GM12878 (cell line): Measurements from ENCODE around the gene XIRP1. TPM values are rescaled to one million over a fixed set of nuclear protein-coding genes. Genes with fewer than 3 reads are reported as not detected.

Experiments used
- ATAC-seq: fragments of 200-7000 bp; cut with Tn5 transposase; 3 replicates; pipeline ENCODE4 v1.9.1; 2020; ENCODE audit warnings: mild to moderate bottlenecking, moderate library complexity
- BruUV-seq: library from RNA; stranded (reverse); fragments of 400-500 nt; replicated peaks from 2 replicates; lab custom pipeline; 2021; lab: Mats Ljungman, UMichigan
- CTCF ChIA-PET: fragments of 300-600 bp; sonication (Branson Sonifier 250); formaldehyde crosslinking; extraction: SDS; loops from one replicate; lab custom pipeline; 2021; ENCODE audit warnings: inconsistent platforms; lab: Yijun Ruan, JAX
- POLR2A ChIA-PET: fragments of 350-600 bp; formaldehyde crosslinking; extraction: SDS; loops from one replicate; lab custom pipeline; 2021; ENCODE audit warnings: inconsistent platforms; lab: Charles Lee
- RAD21 ChIA-PET: fragments of 300-600 bp; sonication (Branson Sonifier 250); formaldehyde crosslinking; loops from one replicate; lab custom pipeline; 2023; ENCODE audit warnings: antibody characterized with exemption; ENCODE audit not compliant: unreplicated experiment; lab: Charles Lee
- SMC1A ChIA-PET: fragments of 300-600 bp; sonication (Branson Sonifier 250); formaldehyde crosslinking; loops from one replicate; lab custom pipeline; 2023; ENCODE audit not compliant: unreplicated experiment, uncharacterized antibody; lab: Charles Lee
- DNase-seq: peaks from one replicate; pipeline ENCODE4 v3.0.0-alpha.2; 2011; ENCODE audit warnings: low read depth, low spot score
- FAIRE-seq: peaks from 3 replicates; lab custom pipeline; 2011; peaks lifted over from hg19 to GRCh38; lab: Jason Lieb, UNC
- H2AFZ ChIP-seq: 2 replicates; pipeline ENCODE4 v1.6.0; 2011; ENCODE audit warnings: low read depth, low read length, control low read depth; ENCODE audit not compliant: control insufficient read depth
- H3K27ac ChIP-seq: 2 replicates; pipeline ENCODE4 v1.5.1; 2011; ENCODE audit warnings: control low read depth; ENCODE audit not compliant: control insufficient read depth, insufficient read depth
- H3K27me3 ChIP-seq, 2 experiments: replicated peaks in 1 of 2; 2 replicates each; pipeline versions ENCODE4 v1.6.0 to v1.6.1; 2011; ENCODE audit warnings: low read length in 1 of 2; ENCODE audit not compliant: control insufficient read depth in 2 of 2, insufficient read depth in 2 of 2
- H3K36me3 ChIP-seq, 2 experiments: 2 replicates each; pipeline ENCODE4 v1.5.1; 2011; ENCODE audit warnings: low read length in 1 of 2; ENCODE audit not compliant: control insufficient read depth in 2 of 2, insufficient read depth in 2 of 2
- H3K4me1 ChIP-seq: 2 replicates; pipeline ENCODE4 v1.6.1; 2011; ENCODE audit warnings: mild to moderate bottlenecking, low read length, moderate library complexity, mixed read lengths; ENCODE audit not compliant: control insufficient read depth, insufficient read depth
- H3K4me2 ChIP-seq: 2 replicates; pipeline ENCODE4 v1.6.0; 2011; ENCODE audit warnings: control low read depth; ENCODE audit not compliant: control insufficient read depth, insufficient read depth
- H3K4me3 ChIP-seq: fragments of 200-600 bp; sonication (generic); 2 replicates; pipeline ENCODE4 v1.5.1; 2016
- H3K79me2 ChIP-seq: 2 replicates; pipeline ENCODE4 v1.6.0; 2011; ENCODE audit warnings: low read length; ENCODE audit not compliant: control insufficient read depth, insufficient read depth
- H3K9ac ChIP-seq: 2 replicates; pipeline ENCODE4 v1.8.0; 2011; ENCODE audit warnings: low read length, control low read depth, mixed read lengths; ENCODE audit not compliant: control insufficient read depth, insufficient read depth
- H3K9me3 ChIP-seq: replicated peaks from 3 replicates; pipeline ENCODE4 v1.5.1; 2011; ENCODE audit warnings: mild to moderate bottlenecking, low read length; ENCODE audit not compliant: control insufficient read depth, insufficient read depth
- H4K20me1 ChIP-seq: 2 replicates; pipeline ENCODE4 v1.6.0; 2011; ENCODE audit not compliant: control insufficient read depth, insufficient read depth
- EED ChIP-seq: sonication (generic); IDR thresholded peaks from 2 replicates; pipeline ENCODE4 v1.6.1; 2016; ENCODE audit warnings: antibody characterized with exemption, low read depth
- IKZF1 ChIP-seq: fragments of 450-650 bp; conservative IDR thresholded peaks from 2 replicates; pipeline ENCODE4 v1.6.1; 2017; ENCODE audit warnings: antibody characterized with exemption, mild to moderate bottlenecking
- NFYA ChIP-seq: IDR thresholded peaks from 2 replicates; pipeline ENCODE4 v1.6.1; 2011; ENCODE audit warnings: low read depth, mild to moderate bottlenecking, low read length, improper control_type of control experiment, borderline replicate concordance
- RELA ChIP-seq: fragments of 450-650 bp; IDR thresholded peaks from 2 replicates; pipeline ENCODE4 v1.8.0; 2014; ENCODE audit warnings: borderline replicate concordance; ENCODE audit not compliant: partially characterized antibody
- STAT1 ChIP-seq: fragments of 450-650 bp; conservative IDR thresholded peaks from 2 replicates; pipeline ENCODE4 v1.6.1; 2014; ENCODE audit warnings: antibody characterized with exemption, mild to moderate bottlenecking
- ZZZ3 ChIP-seq: IDR thresholded peaks from 2 replicates; pipeline ENCODE4 v1.6.1; 2011; ENCODE audit warnings: low read depth; ENCODE audit not compliant: control insufficient read depth, insufficient read length
- WGBS: methylation state at CpG from one replicate; pipeline ENCODE4 v1.1.6; 2016; ENCODE audit warnings: low lambda C conversion rate; ENCODE audit not compliant: insufficient replicate concordance, insufficient coverage; ENCODE audit errors: missing lambda C conversion rate; 5-methylcytosine and 5-hydroxymethylcytosine counted together
- in situ Hi-C: fragments of 300-500 bp; cut with MboI; formaldehyde crosslinking; loops from 9 replicates; pipeline ENCODE4 v1.14.3; 2018; ENCODE audit warnings: mixed read lengths
- intact Hi-C: fragments of 100-400 bp; cut with micrococcal nuclease; formaldehyde crosslinking; loops from one replicate; pipeline ENCODE4 v1.14.2; 2022; ENCODE audit not compliant: unreplicated experiment
- polyA plus RNA-seq, 11 experiments: library from polyadenylated mRNA; depleted of rRNA in 4 of 11; unstranded in 6 of 11; stranded (reverse) in 5 of 11; fragments of >200 nt; fragmentation: Nextera tagmentation in 4 of 11; fragmentation: Illumina TruSeq in 1 of 11; extraction: Ambion mirVana in 4 of 11; extraction: Trizol in 1 of 11; gene quantifications; 1 replicate in 1 of 11; 2 replicates in 10 of 11; pipeline versions ENCODE4 v1.2.1 to v1.2.3, GENCODE V29; 2011 to 2016; ENCODE audit warnings: inconsistent platforms in 2 of 11, missing spikeins in 2 of 11, low read depth in 1 of 11
- total RNA-seq, 4 experiments: library from RNA; depleted of rRNA in 3 of 4; stranded (reverse); fragments of >200 nt in 3 of 4; fragmentation: Illumina TruSeq in 1 of 4; extraction: Trizol in 1 of 4; gene quantifications; 2 replicates each; pipeline versions ENCODE4 v1.2.1 to v1.2.3, GENCODE V29; 2013 to 2021
- TF ChIP-seq, protein P1 (sequence below): fragments of 450-650 bp; IDR thresholded peaks from 2 replicates; pipeline ENCODE4 v1.6.1; 2017; ENCODE audit warnings: antibody characterized with exemption, mild to moderate bottlenecking, moderate library complexity
- TF ChIP-seq, protein P2 (sequence below): fragments of 450-650 bp; IDR thresholded peaks from 2 replicates; pipeline ENCODE4 v1.6.1; 2016; ENCODE audit warnings: mild to moderate bottlenecking
- TF ChIP-seq, protein P3 (sequence below): fragments of 450-650 bp; IDR thresholded peaks from 2 replicates; pipeline ENCODE4 v1.6.1; 2017; ENCODE audit warnings: mild to moderate bottlenecking, low read depth, inconsistent platforms; ENCODE audit not compliant: poor library complexity, severe bottlenecking

XIRP1 gene
- total and polyA plus RNA-seq, 10 of the 15 experiments (the other 5 are each of a cell fraction or from before 2014, with no cell fraction given): 0.03 to 0.38 (median 0.08) TPM; not detected in 1

DNA sequence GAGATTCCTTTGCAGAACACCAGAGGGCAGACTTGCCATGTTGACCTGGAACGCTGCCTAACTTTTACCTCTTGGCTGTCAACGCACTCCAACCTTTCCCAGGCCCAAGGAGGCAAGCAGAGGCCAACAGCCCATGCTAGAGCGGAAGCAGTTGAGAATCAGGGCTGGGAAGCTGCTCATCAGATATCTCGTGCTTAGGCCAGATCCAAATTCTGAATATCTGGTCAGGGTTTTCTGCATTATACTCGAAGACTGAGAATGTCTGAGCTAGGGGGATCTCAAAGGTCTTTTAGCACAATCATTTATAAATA, 2.5 kb downstream of the XIRP1 start (continued):
- TF ChIP-seq IKZF1: 0 out of 2 replicates have a peak, but pooled peaks have one; percentile 25

DNA sequence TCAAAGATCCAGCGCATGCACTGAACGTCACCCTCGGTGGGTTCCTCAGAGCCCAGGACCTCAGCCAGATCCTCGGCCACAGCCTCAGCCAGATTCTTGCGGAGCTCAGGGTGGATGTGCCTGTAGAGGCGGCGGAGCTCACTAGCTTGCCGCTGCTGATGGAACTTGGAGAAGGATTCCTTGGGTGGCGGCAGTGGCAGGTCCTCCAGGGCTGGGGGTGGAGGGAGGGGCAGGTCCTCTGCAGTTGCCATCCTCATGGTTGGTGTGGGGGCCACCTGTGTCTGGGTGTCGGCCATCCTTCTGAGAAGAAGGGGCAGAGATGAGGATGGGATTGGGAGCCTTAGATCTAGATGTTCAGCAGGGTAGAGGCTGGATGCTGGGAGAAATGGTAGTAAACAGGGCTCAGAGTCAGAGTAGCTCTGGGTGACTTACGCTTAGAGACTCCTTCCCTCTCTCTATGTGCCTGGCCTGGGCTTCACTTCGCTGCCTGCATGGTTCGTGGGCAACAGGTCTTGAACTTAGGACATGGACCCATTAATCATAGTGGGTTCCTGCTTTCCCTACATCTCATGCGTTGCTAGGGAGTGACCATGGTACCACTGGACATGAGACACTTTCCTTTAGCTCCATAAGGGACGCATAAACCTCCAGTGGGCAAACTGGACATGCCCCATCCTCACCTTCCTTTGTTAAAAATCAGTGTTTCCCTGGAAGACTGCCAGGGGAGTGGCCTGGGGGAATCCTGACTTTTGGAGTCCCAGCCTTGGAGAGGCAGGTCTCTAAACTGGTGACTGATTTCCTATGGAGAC, 3.0 kb downstream of the XIRP1 start:
- DNase-seq: no peak
- Histone ChIP-seq H4K20me1 (no peaks in the 10 kb centered on the region), H3K36me3 (no peaks in the 10 kb centered on the region), H3K4me2 (no peak overlapping the region), H3K9me3 (no peaks in the 10 kb centered on the region), H3K9ac (no peak overlapping the region), H3K4me1 (peaks cover 3% of the 10 kb centered on the region), H3K79me2 (no peaks in the 10 kb centered on the region), H3K4me3 (no peak overlapping the region), H3K27ac (no peak overlapping the region), H3K27me3 (no peaks in the 10 kb centered on the region), H2AFZ (no peak overlapping the region)
- in situ Hi-C loops: loop anchor here (5.0 kb wide), 2 partner anchors 98 to 193 kb away; partner anchors contain the start of gene SLC25A38
- ChIA-PET RAD21 (interaction anchor here (0.8 to 16.9 kb wide), 11 partner anchors 11 to 189 kb away, joined by 3 to 456 read pairs (median 4); no protein-coding TSS in a partner anchor), SMC1A (interaction anchor here (0.8 to 25.3 kb wide), 22 partner anchors 10 to 225 kb away, joined by 3 to 648 read pairs (median 4); partner anchors contain the start of genes CX3CR1, GORASP1 and TTC21A), CTCF (interaction anchor here (0.8 to 15.9 kb wide), 30 partner anchors 10 to 226 kb away, joined by 3 to 756 read pairs (median 6); partner anchors contain the start of genes CX3CR1, GORASP1, RPSA and TTC21A), POLR2A (interaction anchor here (0.9 to 3.2 kb wide), 2 partner anchors 62 to 99 kb away, joined by 3 to 18 read pairs; no protein-coding TSS in a partner anchor)
- FAIRE-seq: no peak
- WGBS: 66% methylated on average over 14 of the region's 15 CpGs
- BruUV-seq: no TSS peak
- intact Hi-C loops: loop anchor here (1.0 kb wide), 2 partner anchors 99 to 189 kb away; no protein-coding TSS in a partner anchor
- peak; percentile 12; the same call in 2 of the 3 replicates for ATAC-seq
- TF ChIP-seq STAT1: 0 out of 2 replicates have a peak, but pooled peaks have one; percentile 31
- no peak for TF ChIP-seq ZZZ3
- no peak for TF ChIP-seq EED
- TF ChIP-seq, protein P1, sequence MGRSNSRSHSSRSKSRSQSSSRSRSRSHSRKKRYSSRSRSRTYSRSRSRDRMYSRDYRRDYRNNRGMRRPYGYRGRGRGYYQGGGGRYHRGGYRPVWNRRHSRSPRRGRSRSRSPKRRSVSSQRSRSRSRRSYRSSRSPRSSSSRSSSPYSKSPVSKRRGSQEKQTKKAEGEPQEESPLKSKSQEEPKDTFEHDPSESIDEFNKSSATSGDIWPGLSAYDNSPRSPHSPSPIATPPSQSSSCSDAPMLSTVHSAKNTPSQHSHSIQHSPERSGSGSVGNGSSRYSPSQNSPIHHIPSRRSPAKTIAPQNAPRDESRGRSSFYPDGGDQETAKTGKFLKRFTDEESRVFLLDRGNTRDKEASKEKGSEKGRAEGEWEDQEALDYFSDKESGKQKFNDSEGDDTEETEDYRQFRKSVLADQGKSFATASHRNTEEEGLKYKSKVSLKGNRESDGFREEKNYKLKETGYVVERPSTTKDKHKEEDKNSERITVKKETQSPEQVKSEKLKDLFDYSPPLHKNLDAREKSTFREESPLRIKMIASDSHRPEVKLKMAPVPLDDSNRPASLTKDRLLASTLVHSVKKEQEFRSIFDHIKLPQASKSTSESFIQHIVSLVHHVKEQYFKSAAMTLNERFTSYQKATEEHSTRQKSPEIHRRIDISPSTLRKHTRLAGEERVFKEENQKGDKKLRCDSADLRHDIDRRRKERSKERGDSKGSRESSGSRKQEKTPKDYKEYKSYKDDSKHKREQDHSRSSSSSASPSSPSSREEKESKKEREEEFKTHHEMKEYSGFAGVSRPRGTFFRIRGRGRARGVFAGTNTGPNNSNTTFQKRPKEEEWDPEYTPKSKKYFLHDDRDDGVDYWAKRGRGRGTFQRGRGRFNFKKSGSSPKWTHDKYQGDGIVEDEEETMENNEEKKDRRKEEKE: no peak
- TF ChIP-seq, protein P2, sequence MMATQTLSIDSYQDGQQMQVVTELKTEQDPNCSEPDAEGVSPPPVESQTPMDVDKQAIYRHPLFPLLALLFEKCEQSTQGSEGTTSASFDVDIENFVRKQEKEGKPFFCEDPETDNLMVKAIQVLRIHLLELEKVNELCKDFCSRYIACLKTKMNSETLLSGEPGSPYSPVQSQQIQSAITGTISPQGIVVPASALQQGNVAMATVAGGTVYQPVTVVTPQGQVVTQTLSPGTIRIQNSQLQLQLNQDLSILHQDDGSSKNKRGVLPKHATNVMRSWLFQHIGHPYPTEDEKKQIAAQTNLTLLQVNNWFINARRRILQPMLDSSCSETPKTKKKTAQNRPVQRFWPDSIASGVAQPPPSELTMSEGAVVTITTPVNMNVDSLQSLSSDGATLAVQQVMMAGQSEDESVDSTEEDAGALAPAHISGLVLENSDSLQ: no peak
- peak; percentile 23 for TF ChIP-seq RELA
- TF ChIP-seq, protein P3, sequence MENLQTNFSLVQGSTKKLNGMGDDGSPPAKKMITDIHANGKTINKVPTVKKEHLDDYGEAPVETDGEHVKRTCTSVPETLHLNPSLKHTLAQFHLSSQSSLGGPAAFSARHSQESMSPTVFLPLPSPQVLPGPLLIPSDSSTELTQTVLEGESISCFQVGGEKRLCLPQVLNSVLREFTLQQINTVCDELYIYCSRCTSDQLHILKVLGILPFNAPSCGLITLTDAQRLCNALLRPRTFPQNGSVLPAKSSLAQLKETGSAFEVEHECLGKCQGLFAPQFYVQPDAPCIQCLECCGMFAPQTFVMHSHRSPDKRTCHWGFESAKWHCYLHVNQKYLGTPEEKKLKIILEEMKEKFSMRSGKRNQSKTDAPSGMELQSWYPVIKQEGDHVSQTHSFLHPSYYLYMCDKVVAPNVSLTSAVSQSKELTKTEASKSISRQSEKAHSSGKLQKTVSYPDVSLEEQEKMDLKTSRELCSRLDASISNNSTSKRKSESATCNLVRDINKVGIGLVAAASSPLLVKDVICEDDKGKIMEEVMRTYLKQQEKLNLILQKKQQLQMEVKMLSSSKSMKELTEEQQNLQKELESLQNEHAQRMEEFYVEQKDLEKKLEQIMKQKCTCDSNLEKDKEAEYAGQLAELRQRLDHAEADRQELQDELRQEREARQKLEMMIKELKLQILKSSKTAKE: no peak
- no peak for TF ChIP-seq NFYA
